ENCODE results near the gene PRKCB. TPM values are rescaled to one million over a fixed set of nuclear protein-coding genes. Genes with fewer than 3 reads are reported as not detected.

PRKCB gene
- total RNA-seq, 1 experiment from 2014 or later: not detected

GRCh38 chr16:23896832-23897821, 61.3 kb downstream of the PRKCB start:
- H3F3A ChIP-seq (ENCODE audit: low read length, unreplicated experiment): no peaks in the 10 kb centered on the region
- no peak for DNase-seq
- H3K9me2 ChIP-seq (replicated peaks; ENCODE audit: low read length): no peaks in the 10 kb centered on the region
- no peaks in the 10 kb centered on the region for H3K9me3 ChIP-seq (ENCODE audit: low read length)
- intact Hi-C loops (cut with micrococcal nuclease): no loop called here
- no peak overlapping the region for H3K4me3 ChIP-seq (ENCODE audit: low read length)
- H4K20me1 ChIP-seq (ENCODE audit: low read length): no peaks in the 10 kb centered on the region
- BruUV-seq (replicated peaks): no TSS peak
- TF ChIP-seq, protein P1, sequence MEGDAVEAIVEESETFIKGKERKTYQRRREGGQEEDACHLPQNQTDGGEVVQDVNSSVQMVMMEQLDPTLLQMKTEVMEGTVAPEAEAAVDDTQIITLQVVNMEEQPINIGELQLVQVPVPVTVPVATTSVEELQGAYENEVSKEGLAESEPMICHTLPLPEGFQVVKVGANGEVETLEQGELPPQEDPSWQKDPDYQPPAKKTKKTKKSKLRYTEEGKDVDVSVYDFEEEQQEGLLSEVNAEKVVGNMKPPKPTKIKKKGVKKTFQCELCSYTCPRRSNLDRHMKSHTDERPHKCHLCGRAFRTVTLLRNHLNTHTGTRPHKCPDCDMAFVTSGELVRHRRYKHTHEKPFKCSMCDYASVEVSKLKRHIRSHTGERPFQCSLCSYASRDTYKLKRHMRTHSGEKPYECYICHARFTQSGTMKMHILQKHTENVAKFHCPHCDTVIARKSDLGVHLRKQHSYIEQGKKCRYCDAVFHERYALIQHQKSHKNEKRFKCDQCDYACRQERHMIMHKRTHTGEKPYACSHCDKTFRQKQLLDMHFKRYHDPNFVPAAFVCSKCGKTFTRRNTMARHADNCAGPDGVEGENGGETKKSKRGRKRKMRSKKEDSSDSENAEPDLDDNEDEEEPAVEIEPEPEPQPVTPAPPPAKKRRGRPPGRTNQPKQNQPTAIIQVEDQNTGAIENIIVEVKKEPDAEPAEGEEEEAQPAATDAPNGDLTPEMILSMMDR (conservative IDR thresholded peaks at IDR 0.05; ENCODE audit: low read depth, low read length): no peak
- TF ChIP-seq EZH2 (IDR thresholded peaks at IDR 0.05; ENCODE audit: low read length, unreplicated experiment): no peak
- TF ChIP-seq EZH2phosphoT487 (IDR thresholded peaks at IDR 0.05; ENCODE audit: borderline replicate concordance, low read length): no peak
- no peaks in the 10 kb centered on the region for H3K79me2 ChIP-seq (ENCODE audit: low read length)
- no peaks in the 10 kb centered on the region for H3K36me3 ChIP-seq (ENCODE audit: low read depth, low read length)
- H3K4me1 ChIP-seq (ENCODE audit: insufficient read depth, low read length): no peaks in the 10 kb centered on the region
- H3K4me2 ChIP-seq (ENCODE audit: low read length): no peak overlapping the region
- 0 out of 2 replicates have a peak, but pooled peaks cover 10% of the 10 kb centered on the region for H3K27me3 ChIP-seq (ENCODE audit: low read length)
- no peak overlapping the region for H3K9ac ChIP-seq (ENCODE audit: low read length)
- no peak overlapping the region for H3K27ac ChIP-seq (ENCODE audit: low read length)
- H2AFZ ChIP-seq (ENCODE audit: low read length): no peak overlapping the region
- no peak for ATAC-seq
- POLR2A ChIA-PET (ENCODE audit: unreplicated experiment): no interaction called here
- CTCF ChIA-PET: no interaction called here

- DNase-seq: no peak
- H3K27ac ChIP-seq (ENCODE audit: low read length): no peak overlapping the region
- H3K9me2 ChIP-seq (replicated peaks; ENCODE audit: low read length): no peaks in the 10 kb centered on the region
- no peak overlapping the region for H3K9ac ChIP-seq (ENCODE audit: low read length)
- TF ChIP-seq EZH2 (IDR thresholded peaks at IDR 0.05; ENCODE audit: low read length, unreplicated experiment) (no peak), EZH2phosphoT487 (IDR thresholded peaks at IDR 0.05; ENCODE audit: borderline replicate concordance, low read length) (no peak)
- TF ChIP-seq, protein P1 (conservative IDR thresholded peaks at IDR 0.05; ENCODE audit: low read depth, low read length): no peak
- 0 out of 2 replicates have a peak, but pooled peaks cover 10% of the 10 kb centered on the region for H3K27me3 ChIP-seq (ENCODE audit: low read length)
- CTCF ChIA-PET: no interaction called here
- no TSS peak for BruUV-seq (replicated peaks)
- no peaks in the 10 kb centered on the region for H3K79me2 ChIP-seq (ENCODE audit: low read length)
- intact Hi-C loops (cut with micrococcal nuclease): no loop called here
- H3K4me1 ChIP-seq (ENCODE audit: insufficient read depth, low read length): no peaks in the 10 kb centered on the region
- no peaks in the 10 kb centered on the region for H4K20me1 ChIP-seq (ENCODE audit: low read length)
- no peaks in the 10 kb centered on the region for H3K9me3 ChIP-seq (ENCODE audit: low read length)
- H3K4me3 ChIP-seq (ENCODE audit: low read length): no peak overlapping the region
- H2AFZ ChIP-seq (ENCODE audit: low read length): no peak overlapping the region
- no peaks in the 10 kb centered on the region for H3F3A ChIP-seq (ENCODE audit: low read length, unreplicated experiment)
- no peak for ATAC-seq
- H3K4me2 ChIP-seq (ENCODE audit: low read length): no peak overlapping the region
- H3K36me3 ChIP-seq (ENCODE audit: low read depth, low read length): no peaks in the 10 kb centered on the region
- POLR2A ChIA-PET (ENCODE audit: unreplicated experiment): no interaction called here
Measured at GRCh38 chr16:23898682-23899430, 63.1 kb downstream of the PRKCB start.

All from PC-3 (cell line).